Measurements from ENCODE around the gene C11orf21.
"Not testable (repeated sequence)": the region's sequence is repeated elsewhere in the genome, so short reads cannot be mapped to it uniquely, and the experiment has no call there.

C11orf21 gene

DNA sequence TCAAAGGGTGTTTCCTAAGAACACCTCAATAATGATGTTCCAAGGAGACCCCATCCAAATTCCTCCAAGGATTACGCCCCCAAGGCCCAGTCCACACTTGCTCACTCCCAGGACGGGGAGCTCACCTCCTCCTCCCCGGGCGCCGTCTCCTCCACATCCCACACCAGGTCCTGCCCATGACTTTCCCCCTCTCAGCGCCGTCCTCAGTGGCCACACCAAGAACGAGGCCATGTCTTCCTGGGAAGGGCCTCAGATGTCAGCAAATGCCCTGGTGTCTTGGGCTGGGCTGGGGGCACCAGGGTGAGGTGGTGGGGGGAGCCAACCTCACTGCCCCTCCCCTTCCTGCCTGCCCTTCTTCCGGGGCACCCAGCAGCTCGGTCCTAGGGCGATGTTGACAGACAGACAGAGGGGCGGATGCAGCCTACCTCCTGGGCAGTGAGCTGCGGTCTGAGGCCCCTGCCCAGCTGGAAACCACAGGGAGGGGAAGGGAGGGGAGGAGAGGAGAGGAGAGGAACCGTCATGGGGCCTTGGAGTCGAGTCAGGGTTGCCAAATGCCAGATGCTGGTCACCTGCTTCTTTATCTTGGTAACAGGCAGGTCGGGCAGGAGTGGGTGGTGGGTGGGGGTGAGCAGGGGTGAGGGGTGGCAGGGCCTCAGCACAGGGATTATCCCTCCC lies at the start of gene C11orf21, which contains the start of gene TSPAN32:
Gene C11orf21 (minus strand): TSS at position 288 of the 675 bp plus-strand sequence. CDS start 110 bp downstream, at position 178.
Gene TSPAN32 (plus strand): TSS at position 383 of the 675 bp plus-strand sequence. CDS start 137 bp downstream, at position 520.
- DNase-seq (ENCODE audit: low read depth, low spot score) = peak; percentile 1

DNA sequence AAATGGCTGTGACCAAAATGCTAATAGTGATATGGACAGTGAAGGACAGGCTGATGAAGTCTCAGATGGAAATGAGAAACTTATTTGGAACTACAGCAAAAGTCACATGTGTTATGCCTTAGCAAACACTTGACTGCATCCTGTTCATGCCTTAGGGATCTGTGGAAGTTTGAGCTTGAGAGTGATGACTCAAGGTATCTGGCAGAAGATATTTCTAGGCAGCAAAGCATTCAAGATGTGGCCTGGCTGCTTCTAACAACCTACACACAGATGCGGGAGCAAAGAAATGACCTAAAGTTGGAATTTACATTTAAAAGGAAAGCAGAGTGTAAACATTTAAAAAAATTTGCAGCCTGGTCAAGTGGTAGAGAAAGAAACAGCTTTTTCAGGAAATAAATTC lies 47.3 kb upstream of the C11orf21 start:
- no peak for DNase-seq (ENCODE audit: low read depth, low spot score)

DNA sequence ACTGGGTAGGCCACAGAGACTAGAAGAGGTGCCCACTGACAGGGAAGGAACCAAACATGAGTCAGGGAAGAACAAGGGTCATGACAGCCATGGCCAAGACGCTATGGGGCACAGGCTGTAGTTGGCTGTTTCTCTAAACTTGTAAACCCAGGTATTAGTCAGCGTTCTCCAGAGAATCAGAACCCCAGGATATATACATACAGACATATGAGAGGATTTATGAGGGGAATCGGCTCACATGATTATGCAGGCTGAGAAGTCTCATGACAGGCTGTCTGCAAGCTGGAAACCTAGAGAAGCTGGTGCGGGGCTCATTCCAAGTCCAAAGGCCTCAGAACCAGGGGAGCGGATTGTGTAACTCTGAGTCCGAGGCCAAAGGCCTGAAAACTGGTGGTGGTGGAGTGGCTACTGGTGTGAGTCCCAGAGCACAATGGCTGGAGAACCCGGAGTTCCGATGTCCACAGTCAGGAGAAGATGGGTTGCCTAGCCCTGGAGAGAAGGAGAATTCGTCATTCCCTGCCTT lies 45.7 kb upstream of the C11orf21 start:
- DNase-seq (ENCODE audit: low read depth, low spot score) = no peak

DNA sequence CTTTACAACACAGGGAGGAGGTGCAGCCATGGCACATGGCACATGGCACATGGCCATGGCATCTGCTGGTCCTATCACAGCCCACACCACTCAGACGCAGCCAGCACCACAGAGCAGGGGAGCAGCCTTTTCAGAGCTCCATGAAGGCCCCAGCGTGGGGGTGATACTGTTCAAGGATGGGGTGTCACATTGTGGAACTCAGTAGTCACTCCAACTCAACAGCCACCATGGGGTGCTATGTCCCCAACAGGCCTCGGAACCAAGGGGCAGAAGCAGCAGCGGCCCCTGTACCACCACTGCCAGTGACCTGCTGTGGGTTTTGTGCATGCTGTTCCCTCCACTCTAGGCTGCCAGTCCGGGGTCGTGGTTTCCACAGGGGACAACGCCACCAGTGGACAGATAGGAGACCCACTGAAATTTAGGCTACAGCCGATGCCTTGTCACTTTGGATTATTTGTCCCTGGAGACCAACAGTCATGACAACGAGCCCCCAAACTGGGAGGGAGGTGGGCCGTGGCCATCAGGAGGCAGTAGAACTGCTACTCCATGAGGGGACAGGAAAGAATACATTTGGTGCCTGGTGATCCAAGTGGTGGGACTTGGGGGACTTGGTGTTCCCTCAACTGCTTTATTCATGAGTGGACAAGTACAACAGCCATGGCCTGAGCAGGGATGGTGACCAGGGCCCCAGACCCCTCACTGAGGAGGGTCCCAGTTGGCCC lies 45.0 kb upstream of the C11orf21 start:
- no peak for DNase-seq (ENCODE audit: low read depth, low spot score)

DNA sequence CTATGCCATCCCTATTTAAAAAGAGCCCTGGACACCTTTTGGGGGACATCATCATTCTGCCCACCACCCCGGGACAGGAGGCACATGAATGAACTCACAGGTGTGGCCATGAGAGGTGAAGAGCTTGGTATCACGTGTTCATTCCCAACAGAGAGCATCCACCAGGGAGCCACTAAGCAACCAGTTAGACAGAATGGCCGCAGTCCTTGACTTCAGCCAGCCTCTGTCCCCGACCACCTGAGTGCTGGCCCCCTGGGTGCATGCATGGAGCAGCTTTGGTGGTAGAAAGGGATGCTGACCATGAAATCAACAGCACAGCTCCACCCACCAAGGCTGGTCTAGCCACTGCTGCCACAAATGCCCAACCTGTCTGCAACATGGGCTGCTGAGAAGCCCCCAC lies 44.3 kb upstream of the C11orf21 start:
- DNase-seq (ENCODE audit: low read depth, low spot score) = no peak

DNA sequence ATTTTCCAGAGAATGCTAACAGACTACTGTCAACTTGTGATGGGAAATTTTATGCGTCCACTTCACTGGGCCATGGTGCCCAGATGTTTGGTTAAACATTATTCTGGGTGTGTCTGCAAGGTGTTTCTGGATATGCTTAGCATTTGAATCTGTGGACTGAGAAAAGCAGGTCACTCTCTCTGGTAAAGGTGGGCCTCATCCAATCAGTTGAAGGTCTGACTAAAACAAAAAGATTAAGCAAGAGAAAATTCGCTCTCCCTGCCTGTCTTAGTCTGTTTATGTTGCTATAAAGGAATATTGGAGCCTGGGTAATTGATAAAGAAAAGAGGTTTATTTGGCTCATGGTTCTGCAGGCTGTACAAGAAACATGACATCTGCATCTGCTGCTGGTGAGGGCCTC lies 43.3 kb upstream of the C11orf21 start:
- no peak for DNase-seq (ENCODE audit: low read depth, low spot score)

DNA sequence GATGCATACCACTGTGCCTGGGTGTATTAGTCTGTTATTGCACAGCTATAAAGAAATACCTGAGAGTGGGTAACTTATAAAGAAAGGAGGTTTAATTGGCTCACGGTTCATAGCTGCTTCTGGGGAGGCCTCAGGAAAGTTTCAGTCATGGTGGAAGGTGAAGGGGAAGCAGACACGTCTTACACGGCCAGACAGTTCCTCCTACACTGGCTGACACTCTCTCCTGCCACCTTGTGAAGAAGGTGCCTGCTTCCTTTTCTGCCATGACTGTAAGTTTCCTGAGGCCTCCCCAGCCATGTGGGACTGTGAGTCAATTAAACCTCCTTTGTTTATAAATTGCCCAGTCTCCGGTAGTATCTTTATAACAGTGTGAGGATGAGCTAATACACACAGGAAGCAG lies 41.8 kb upstream of the C11orf21 start:
- no peak for DNase-seq (ENCODE audit: low read depth, low spot score)

DNA sequence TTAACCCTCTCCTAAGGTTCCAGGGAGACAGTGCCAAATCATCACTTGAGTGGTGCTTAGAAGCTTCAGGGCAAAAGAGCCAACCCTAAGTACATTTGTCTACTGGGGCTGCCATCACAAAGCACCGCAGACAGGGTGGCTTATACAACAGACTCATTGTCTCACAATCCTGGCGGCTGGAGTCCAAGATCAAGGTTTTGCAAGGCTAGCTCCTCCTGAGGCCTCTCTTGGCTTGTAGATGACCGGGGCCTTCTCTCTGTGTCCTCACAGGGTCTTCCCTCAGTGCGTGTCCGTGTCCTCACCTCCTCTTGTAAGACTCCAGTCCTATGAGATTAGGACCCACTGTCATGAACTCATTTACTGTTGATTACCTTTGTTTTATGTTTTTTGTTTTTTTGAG lies 41.3 kb upstream of the C11orf21 start:
- no peak for DNase-seq (ENCODE audit: low read depth, low spot score)

DNA sequence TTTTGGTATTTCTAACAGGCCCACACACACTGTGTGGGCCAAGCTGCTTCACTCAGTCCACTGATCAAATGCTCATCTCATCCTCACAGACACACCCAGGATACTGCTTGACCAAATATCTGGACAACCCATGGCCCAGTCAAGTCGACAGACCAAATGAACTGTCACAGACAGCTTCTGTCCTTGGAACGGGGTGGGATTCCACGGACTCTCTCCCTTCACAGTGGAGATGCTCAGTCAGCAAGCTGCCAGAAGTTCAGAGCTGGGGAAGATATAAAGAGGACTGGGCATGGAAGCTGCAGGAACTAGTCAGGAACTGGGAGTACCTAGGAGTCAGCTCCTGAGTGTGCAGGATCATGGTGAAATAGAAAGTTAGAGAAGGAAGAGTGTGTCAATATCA lies 40.8 kb upstream of the C11orf21 start:
- no peak for DNase-seq (ENCODE audit: low read depth, low spot score)

DNA sequence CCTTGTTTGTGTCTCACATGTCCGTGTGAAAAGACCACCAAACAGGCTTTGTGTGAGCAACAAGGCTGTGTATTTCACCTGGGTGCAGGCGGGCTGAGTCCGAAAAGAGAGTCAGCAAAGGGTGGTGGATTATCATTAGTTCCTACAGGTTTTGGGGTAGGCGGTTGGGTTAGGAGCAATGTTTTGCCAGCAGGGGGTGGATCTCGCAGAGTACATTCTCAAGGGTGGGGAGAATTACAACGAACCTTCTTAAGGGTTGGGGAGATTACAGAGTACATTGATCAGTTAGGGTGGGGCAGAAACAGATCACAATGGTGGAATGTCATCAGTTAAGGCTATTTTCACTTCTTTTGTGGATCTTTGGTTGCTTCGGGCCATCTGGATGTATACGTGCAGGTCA lies 37.0 kb upstream of the C11orf21 start:
- peak; percentile 77 for DNase-seq (ENCODE audit: low read depth, low spot score)

DNA sequence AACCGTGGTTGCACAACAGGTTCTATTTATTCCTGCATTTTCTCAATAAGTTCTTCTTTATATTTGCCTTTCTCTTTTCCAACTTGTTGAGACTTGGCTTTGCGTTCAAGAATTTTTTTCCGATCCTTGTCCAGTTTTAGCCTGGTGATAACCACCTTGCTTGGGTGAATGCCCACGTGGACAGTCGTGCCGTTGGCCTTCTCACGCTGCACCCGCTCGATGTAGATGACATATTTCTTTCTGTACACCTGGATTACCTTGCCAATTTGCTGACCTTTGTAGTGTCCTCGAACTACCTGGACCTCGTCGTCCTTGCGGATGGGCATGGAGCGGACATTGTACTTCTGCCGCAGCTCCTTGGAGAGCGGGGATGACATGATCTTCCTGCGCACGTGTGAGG lies 33.6 kb upstream of the C11orf21 start:
- DNase-seq (ENCODE audit: low read depth, low spot score) = not testable (repeated sequence)

DNA sequence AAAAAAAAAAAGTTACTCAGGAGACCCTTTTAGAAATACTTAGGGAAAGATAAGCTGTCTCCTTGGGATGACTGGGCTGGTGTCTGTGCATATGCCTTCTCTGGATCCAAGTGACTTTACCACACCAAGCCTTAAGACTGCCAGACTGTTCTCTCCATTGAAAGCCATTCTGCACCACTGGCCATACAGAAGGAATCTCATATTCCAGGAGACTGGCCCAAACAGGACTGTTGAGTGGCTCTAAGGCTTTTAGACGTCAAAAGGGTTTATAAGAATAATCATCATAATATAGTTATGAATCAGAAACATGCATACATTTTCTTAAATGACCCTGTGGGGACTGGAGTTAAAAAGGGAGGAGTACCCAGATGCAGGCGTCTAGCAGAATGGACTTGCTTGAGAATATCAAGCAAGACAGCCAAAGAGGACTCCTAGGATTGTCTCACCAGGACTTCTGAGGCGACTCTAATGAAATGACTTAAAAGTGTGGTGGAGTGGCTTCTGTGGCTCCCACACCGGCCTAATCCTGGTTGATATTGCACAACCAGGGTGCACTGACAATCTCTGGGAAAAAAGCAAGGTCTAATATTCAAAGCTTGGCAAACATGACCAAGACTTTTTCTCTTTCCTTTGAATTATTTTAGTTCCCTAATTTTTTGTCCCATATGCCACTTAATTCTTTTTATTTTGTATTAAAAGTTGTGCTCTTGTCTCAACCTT lies 31.9 kb upstream of the C11orf21 start:
- DNase-seq (ENCODE audit: low read depth, low spot score) = not testable (repeated sequence)

DNA sequence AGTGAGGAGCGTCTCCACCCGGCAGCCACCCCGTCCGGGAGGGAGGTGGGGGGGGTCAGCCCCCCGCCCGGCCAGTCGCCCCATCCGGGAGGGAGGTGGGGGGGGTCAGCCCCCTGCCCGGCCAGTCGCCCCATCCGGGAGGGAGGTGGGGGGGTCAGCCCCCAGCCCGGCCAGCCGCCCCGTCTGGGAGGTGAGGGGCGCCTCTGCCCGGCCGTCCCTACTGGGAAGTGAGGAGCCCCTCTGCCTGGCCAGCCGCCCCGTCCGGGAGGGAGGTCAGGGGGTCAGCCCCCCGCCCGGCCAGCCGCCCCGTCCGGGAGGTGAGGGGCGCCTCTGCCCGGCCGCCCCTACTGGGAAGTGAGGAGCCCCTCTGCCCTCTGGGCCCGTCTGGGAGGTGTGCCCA lies 30.9 kb upstream of the C11orf21 start:
- DNase-seq (ENCODE audit: low read depth, low spot score) = not testable (repeated sequence)

DNA sequence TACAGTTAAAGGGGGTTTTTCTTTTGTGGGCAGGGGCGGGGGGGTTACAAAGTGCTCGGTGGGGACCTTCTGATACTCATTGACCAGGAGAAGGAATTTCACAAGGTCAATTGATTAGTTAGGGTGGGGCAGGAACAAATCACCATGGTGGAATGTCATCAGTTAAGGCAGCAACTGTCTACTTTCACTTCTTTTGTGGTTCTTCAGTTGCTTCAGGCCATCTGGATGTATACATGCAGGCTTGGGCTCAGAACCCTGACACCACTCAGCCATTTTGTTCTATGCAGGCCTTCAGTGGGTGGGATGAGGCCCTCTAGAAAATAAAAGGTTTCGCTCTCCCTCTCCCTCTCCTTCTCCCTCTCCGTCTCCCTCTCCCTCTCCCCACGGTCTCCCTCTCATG lies 29.7 kb upstream of the C11orf21 start:
- no peak for DNase-seq (ENCODE audit: low read depth, low spot score)

DNA sequence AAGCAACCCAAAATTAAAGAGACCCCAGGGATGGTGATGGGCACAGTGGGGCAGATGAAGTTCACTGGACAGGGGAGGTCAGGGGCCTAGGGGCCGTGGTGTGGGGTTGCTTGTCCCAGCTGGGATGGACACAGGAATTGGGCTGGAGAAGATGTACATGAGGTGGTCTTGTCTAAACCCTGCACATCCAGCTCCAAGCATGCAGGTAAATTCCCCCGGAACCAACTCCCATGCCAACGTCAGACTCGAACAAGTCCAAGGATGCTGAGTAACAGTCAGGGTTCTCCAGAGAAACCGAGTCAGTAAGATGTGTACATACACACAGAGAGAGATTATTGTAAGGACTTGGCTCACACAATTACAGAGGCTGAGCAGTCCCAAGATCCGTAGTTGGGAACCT lies 29.0 kb upstream of the C11orf21 start:
- no peak for DNase-seq (ENCODE audit: low read depth, low spot score)

DNA sequence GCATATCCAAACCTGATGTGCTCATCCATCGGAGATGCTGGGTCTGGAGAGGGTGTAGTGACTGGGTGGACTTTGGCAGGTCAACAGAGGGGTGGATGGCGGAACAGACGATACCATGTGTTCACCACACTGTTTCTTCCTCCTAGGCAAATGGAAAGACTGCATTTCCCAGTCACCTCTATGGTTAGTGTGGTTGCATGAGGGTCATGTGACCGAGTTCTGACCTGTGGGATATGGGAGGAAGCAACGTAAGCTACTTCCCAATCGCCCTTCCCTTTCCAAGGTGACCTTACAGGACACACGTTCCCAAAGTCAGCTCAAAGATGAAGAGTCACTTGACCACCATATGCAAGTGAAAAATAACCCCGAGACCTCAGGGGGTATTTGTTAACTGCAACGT lies 27.8 kb upstream of the C11orf21 start:
- no peak for DNase-seq (ENCODE audit: low read depth, low spot score)

DNA sequence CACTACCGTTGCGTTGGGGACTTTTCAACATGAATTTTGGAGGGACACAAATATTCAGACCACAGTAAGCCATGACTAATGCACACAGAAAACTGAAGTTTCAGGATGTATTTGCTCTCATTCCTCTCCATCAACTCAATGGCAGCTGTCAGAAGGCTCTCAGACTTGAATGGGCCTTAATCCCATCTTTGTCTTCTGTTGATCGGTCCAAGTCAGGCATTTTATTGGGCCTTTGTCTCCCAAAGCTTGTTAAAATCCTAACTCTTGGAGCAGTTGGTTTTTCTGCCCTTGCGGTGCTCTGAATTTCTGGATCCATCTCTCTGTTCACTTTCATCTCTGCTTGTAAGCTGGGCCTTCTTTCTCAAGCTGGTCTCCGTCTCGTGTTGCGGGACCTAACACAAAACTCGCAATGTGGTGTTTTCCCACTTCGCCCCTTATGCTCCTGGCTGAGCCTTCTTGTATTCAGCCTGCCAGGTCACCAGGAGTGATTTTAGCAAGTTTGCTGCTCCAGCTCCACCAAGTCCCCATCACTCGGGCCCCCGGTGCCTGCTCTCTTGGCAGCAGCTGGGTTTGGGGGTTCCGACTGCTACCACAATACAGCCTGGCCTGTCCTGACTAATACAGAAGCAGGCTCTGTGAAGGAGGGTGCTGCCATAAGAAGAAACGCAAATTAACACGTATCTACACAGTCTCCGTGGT lies 27.1 kb upstream of the C11orf21 start:
- DNase-seq (ENCODE audit: low read depth, low spot score) = no peak

DNA sequence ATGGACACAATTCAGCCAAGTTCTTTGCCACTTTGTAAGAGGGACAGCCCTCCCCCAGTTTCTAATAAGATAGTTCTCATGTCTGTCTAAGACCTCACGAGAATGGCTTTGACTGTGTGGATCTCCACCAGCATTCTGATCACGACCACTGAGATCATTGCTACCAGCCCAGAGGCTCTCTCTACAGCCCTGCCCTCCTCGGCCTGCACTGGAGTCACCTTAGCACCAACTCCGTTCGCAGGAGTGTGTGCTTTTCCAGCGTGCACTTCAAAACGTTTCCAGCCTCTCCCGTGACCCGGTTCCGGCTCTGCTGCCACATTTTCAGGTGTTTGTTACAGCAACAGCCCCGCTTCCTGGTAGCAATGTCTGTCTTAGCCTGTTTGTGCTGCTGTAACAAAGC lies 26.3 kb upstream of the C11orf21 start:
- DNase-seq (ENCODE audit: low read depth, low spot score) = no peak

DNA sequence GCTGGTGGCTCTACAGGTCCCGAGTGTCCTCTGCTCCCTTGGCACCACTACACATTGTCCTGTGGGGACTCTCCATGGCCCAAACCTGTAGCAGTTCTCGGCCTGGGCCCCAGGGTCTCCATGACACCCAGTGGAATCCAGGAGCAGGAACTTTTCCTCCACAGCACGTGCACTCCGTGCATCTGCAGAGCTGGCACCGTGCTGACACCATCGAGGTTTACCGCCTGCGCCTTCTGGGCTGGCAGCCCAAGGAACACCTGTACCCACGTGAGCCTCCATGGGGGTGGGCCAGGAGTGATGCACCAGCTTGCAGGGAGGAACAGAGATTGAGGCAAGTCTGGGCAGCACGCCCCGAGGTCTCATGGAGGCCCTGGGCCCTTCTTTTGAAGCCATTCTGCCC lies 25.3 kb upstream of the C11orf21 start:
- DNase-seq (ENCODE audit: low read depth, low spot score) = no peak

DNA sequence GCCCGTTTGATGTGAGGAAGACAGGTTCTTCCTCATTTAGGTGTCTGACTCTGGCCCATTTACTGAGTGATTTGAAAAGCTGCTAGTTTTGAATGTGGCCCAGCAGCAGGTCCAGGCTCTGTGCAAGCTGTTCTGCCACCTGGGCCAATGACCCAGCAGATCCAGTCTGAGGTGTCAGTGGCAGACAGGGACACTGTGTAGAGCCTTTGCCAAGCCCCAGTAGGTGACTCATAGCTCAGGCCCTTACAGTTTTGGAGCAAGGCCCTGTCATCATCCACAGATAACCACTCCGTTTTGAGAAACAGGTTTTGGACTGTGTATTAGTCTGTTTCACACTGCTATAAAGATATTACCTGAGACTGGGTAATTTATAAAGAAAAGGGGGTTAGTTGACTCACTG lies 24.0 kb upstream of the C11orf21 start:
- no peak for DNase-seq (ENCODE audit: low read depth, low spot score)

DNA sequence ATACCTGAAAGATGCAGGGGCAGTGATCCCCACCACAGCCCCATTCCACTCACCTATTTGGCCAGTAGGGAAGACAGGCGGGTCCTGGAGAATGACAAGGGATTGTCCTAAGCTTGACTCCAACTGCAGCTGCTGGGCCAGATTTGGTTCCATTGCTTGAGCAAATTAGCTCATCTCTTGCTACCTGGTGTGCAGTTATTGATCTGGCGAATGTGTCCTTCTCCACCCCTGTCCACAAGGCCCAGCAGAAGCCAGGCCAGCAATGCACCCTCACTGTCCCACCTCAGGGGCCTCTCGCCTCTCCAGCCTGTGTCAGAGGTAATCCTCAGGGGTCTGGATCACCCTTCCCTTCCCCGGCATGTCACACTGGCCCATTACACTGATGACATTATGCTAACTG lies 23.4 kb upstream of the C11orf21 start:
- no peak for DNase-seq (ENCODE audit: low read depth, low spot score)

DNA sequence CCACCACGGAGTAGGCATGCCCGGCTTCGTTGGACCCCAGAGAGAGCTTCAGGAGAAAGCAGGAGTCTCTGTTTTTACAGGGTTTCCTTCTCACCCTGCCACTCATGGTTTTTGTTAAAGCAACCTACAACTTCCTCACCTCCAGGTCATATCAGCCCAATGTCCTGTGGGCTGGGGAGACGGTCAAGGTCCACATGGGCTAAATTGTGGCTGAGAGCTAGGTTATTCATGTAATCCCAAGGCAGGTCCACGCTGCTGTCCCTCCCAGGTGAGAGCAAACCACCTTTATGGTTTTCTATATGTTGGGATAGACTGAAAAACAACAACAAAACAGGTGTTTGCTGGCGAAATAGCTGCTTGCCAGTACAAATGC lies 19.6 kb upstream of the C11orf21 start:
- no peak for DNase-seq (ENCODE audit: low read depth, low spot score)
